Measurements from ENCODE around the gene ZNF398.

The ZNF398 gene

DNA sequence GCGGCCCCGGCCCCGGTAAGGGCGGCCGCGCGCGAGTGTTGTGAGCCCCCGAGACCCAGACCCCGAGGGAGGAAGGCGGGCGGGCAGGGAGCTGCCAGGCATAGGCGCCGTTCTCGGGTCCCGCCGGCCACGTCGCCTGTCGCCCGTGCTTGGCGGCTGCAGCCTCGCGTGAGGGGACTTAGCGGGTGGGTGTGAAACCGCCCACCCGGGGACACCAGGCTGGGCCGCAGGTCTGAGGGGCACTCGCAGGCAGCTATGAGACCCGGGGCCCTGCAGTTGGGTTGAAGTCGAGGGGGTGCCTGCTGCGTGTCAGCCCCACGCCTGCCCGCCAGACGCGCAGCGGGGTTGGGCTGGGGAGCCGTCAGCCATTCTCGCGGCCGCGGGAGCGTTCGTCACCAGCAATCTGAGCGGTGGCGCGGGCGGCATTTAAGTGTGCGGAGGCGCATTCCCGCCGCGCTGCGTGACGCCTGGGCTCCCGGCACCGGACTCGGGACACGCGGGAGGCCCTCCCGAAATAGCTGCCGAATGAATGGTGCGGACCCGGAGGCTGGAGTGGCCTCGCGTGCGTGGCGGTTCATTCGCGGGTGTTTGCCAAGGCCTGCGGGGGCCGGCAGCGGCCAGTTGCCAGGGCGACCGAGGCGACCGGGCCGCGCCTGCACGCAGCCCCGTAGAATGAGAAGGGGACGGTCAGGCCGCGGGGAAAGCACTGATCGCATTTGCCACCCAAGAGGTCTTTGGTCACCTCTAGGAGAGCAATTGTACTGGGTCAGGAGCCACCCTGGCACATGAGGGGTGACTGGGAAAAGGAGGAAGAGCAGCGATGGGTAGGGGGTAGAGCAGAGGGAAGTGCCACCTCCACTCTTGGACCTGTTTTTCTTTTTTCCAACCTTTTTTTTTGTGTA lies 750 bp downstream of the ZNF398 start:
- in situ Hi-C loops (cut with MboI; ENCODE audit: low sequenced_read_pairs), result no loop called here

- in situ Hi-C loops (cut with MboI; ENCODE audit: low sequenced_read_pairs), result no loop called here
These were observed 3.7 kb downstream of the ZNF398 start for GRCh38 chr7:149150981-149151380.

DNA sequence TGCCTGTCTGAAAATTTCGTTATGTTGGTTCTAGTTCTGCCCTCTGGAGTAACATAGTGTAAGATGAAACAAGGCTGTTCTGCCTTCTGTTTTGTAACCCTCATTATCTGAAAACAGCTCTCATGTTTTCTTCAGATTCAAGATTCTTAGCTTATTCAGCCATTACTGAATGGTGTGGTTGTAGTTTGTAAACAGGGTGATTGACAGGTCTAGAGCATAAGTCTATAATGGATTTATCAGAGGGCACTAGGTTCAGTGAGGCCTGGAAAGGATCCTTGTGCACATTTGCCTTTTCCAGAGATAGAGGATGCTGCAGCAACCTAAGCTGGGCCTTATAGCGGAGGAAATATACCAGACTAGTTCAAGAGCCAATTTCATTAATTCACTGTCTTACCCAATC lies 6.1 kb downstream of the ZNF398 start:
- in situ Hi-C loops (cut with MboI; ENCODE audit: low sequenced_read_pairs), result no loop called here

GRCh38 chr7:149154056-149154455 lies 6.8 kb downstream of the ZNF398 start:
- in situ Hi-C loops (cut with MboI; ENCODE audit: low sequenced_read_pairs), result no loop called here

DNA sequence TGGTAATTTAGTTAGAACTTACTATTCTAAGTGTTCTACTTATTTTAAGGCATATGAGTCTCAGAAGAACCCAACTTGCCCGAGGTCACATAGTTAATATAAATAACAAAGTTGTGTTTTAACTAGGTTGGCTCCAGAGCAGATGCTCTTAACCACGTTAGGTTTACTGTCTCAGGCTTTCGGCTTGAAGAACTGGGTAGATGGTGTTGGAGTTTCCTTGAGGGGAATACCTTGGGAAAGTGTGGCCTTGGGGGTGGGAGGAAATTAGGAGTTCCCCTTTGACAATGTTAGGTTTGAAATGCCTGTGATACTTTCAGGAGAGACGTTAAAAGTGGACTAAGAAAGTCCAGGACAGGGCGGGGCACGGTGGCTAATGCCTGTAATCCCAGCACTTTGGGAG lies 9.6 kb downstream of the ZNF398 start:
- in situ Hi-C loops (cut with MboI; ENCODE audit: low sequenced_read_pairs), result no loop called here

GRCh38 chr7:149161241-149161848 lies 14.1 kb downstream of the ZNF398 start:
- in situ Hi-C loops (cut with MboI; ENCODE audit: low sequenced_read_pairs), result no loop called here

DNA sequence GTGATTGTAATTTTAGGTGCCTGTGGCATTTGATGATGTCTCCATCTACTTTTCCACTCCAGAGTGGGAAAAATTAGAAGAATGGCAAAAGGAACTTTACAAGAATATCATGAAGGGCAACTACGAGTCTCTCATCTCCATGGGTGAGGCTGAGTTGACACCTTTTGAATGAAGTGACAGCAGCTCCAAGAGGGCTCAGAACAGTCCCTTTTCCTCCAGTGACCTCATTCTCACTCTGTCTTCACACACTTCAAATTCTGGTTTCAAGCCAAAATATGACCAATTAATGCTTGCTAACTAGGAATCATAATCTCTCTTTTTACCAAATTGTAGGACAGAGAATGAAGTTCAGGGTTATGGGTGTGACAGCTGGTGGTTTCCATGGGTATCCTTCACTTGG lies 18.9 kb downstream of the ZNF398 start:
- in situ Hi-C loops (cut with MboI; ENCODE audit: low sequenced_read_pairs), result no loop called here

DNA sequence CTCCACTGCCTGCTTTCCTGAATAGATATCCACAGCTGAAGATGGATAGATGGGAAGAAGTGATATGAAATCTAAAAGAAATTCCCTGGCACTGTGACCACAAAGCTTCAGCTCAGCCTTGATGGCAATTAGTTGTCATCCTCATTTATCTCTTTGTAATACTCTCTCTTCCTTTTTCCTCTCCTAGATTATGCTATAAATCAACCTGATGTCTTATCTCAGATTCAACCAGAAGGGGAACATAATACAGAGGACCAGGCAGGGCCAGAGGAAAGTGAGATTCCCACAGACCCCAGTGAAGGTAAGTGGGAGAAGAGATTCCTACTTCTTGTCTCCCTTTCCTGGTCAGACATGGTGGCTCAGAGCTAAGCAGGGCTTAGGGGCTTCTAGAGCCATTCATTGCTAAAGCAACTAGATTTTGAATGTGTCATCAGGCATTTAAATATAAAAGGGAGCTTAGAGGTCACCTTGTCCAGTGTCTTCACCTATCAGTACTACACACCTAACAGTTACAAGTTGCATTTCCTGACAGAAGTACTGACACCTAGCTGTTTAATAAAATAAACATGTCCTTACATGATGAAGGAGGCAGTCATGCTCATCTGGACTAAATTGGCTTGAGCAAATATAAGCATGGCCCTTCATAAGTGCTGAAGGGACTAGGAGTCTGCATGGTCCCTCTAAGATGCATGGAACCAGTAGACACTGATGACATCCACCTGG lies 19.5 kb downstream of the ZNF398 start:
- in situ Hi-C loops (cut with MboI; ENCODE audit: low sequenced_read_pairs), result no loop called here

GRCh38 chr7:149171892-149172533 lies 24.8 kb downstream of the ZNF398 start:
- in situ Hi-C loops (cut with MboI; ENCODE audit: low sequenced_read_pairs), result no loop called here

DNA sequence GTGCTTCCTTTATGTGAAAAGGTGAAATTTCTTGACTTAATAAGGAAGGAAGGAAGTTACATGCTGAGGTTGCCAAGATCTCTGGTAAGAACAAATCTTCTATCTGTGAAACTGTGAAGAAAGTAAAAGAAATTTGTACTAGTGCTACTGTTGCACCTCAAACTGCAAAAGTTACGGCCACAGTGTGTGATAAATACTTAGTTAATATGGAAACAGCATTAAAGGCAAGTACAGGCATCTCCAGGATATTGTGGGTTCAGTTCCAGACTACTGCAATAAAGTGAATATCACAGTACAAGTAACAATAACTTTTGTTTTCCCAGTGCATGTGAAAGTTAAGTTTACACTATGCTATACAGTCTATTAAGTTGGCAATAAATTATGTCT lies 25.3 kb downstream of the ZNF398 start:
- in situ Hi-C loops (cut with MboI; ENCODE audit: low sequenced_read_pairs), result no loop called here

DNA sequence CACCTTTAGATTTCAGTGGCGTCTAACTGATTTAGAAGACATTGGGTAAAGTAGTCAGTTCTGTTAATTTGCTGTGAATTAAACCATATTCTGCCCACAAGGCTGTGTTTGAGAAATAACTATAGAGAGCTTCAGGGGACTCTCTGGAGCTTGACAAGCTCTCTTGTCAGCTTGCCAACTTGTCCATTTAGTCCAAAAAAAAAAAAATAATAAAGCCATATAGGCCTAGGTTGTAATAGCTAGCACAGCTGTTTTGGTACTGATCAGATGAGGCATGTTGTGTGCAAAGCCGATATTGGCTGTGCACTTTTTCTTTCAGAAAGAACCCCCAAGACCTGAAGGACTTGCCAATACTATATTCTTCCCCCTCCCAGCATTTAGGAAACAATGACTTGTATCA lies 27.9 kb downstream of the ZNF398 start:
- in situ Hi-C loops (cut with MboI; ENCODE audit: low sequenced_read_pairs), result no loop called here

GRCh38 chr7:149179241-149179640 lies 32.0 kb downstream of the ZNF398 start:
- in situ Hi-C loops (cut with MboI; ENCODE audit: low sequenced_read_pairs), result no loop called here

DNA sequence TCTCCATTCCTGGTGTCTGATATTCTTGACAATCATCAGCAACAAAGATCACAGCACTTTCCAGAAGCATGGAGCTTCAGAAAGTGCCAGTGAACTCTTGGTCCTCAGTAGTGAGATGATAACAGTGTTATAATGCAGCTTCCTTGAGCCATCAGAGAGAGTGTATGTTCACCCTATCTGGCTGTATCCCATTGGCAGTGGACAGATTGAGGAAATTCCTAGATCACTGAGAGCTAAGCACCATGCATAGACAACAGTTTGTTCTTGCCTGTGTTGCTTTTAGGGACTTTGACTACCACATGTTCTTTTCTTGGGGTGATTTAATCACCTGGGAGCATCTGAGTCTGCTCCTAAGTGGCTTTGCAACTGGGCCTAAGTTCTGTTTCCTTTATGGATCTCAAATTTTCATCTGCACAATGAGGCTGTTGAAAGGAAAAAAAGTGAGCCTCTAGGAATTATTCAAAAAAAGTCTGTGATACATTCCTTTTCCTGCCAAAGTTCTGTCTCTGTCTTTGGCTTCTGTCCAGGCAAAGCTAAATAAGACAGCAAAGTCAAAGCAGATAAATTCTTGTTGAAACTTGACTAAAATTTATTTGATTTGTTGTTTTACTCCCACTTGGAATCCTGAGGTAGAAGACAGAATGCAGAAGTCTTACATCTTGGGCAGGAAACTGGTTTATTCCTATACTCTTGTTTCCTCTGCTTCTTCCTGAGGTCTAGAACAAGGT lies 33.6 kb downstream of the ZNF398 start:
- in situ Hi-C loops (cut with MboI; ENCODE audit: low sequenced_read_pairs), result no loop called here

DNA sequence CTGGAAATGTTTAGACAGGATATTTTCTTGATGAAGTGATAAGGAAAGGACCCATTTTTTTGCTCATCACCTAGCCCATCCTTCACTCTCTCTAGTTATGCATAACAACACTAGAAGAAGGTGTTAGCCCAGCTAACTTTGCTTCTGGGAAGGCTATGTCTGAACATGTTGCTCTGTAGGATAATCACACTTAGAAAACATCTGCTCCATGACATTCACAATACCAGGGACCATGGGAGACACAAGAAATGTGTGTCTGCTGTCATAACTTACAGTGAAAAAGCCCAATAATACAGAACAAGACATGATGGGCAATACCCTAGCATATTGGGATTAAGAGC lies 34.2 kb downstream of the ZNF398 start:
- in situ Hi-C loops (cut with MboI; ENCODE audit: low sequenced_read_pairs), result no loop called here

DNA sequence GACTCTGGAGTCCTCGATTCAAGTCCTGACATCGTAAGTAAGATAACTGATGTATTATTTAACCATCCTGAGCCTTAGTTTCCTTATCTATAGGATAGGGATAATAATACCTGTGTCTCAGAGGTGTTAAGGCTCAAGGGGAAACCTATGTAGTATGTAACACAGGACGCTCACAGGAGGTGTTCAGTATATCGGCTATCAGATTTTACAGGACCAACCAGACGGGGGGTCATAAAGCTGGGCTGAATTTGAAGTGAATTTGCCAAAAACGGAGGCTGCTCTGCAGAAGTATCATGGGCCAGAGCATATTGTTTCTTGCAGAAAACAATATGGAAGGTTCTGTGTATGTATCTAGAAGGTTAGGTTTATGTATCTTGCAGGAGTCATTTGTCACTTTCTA lies 37.0 kb downstream of the ZNF398 start:
- in situ Hi-C loops (cut with MboI; ENCODE audit: low sequenced_read_pairs), result no loop called here

- in situ Hi-C loops (cut with MboI; ENCODE audit: low sequenced_read_pairs), result no loop called here
These were observed 41.0 kb downstream of the ZNF398 start for GRCh38 chr7:149188213-149188612.

GRCh38 chr7:149188637-149189259 lies 41.5 kb downstream of the ZNF398 start:
- in situ Hi-C loops (cut with MboI; ENCODE audit: low sequenced_read_pairs), result no loop called here

- in situ Hi-C loops (cut with MboI; ENCODE audit: low sequenced_read_pairs), result no loop called here
These were observed 44.6 kb downstream of the ZNF398 start for GRCh38 chr7:149191851-149192250.

DNA sequence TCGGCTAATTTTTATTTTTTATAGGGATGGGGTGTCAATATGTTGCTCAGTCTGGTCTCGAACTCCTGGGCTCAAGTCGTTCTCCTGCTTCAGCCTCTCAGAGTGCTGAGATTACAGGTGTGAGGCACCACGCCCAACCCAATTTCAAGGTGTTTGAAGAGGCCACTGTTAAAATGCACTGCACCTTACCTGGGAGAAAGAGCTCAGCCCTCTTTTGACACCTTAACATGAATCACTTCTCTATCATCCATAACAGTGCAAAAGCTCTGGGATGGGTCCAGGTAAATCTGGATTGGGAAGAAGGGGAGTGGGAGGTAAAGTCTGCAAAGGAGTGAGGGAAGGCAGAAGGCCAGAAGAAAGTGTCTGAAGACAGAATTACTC lies 47.5 kb downstream of the ZNF398 start:
- in situ Hi-C loops (cut with MboI; ENCODE audit: low sequenced_read_pairs), result no loop called here

All from HL-60/S4 treated with retinoic acid at 250 ng/mL for 4 days and 3 days (cell line).